ENCODE measurements around the gene TMEM212. TPM values are rescaled to one million over a fixed set of nuclear protein-coding genes. Genes with fewer than 3 reads are reported as not detected.

TMEM212 gene
- total and polyA plus RNA-seq, 2 of the 13 experiments (the other 11 are each of a cell fraction or from before 2014, with no cell fraction given), result not detected

DNA sequence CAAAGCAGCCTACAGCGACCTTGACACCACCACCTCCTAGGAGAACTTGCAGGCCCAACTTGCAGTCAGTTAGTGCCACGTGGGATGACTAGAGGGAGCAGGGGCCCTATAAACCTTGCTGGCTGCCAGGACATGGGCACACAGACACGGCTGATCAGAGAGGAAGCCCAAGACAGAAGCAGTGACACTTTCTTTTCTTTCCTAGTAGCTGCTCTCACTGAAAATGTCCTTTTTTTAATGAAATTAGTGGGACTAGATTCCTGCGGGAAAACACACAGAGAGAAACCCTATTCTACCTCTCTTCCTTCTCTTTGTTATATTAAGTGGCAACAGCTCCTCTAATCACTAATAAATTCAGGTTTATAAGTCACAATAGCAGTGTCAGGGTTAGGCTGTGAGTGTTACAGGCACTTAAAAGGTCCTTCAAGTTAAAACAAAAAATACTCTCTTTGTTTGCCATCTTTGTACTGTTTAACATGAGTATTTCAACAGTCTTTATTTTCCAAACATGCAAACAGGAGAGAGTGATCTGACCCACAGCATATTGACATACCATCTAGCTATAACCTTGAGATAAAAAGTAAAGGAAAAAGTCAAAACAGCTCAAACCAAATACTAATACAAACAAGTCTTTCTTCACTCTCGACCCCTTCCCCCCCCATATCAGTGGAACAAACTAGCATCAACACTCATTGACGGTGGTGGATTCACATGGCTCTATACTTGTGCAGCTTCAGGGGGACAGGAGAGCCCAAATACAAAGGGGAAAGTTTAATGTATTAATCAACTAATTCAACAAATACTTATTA, 2.1 kb upstream of the TMEM212 start (continued):
- no peak for TF ChIP-seq ZNF280D (CRISPR knock-in tag; IDR thresholded peaks at IDR 0.05)
- TF ChIP-seq, protein P1, sequence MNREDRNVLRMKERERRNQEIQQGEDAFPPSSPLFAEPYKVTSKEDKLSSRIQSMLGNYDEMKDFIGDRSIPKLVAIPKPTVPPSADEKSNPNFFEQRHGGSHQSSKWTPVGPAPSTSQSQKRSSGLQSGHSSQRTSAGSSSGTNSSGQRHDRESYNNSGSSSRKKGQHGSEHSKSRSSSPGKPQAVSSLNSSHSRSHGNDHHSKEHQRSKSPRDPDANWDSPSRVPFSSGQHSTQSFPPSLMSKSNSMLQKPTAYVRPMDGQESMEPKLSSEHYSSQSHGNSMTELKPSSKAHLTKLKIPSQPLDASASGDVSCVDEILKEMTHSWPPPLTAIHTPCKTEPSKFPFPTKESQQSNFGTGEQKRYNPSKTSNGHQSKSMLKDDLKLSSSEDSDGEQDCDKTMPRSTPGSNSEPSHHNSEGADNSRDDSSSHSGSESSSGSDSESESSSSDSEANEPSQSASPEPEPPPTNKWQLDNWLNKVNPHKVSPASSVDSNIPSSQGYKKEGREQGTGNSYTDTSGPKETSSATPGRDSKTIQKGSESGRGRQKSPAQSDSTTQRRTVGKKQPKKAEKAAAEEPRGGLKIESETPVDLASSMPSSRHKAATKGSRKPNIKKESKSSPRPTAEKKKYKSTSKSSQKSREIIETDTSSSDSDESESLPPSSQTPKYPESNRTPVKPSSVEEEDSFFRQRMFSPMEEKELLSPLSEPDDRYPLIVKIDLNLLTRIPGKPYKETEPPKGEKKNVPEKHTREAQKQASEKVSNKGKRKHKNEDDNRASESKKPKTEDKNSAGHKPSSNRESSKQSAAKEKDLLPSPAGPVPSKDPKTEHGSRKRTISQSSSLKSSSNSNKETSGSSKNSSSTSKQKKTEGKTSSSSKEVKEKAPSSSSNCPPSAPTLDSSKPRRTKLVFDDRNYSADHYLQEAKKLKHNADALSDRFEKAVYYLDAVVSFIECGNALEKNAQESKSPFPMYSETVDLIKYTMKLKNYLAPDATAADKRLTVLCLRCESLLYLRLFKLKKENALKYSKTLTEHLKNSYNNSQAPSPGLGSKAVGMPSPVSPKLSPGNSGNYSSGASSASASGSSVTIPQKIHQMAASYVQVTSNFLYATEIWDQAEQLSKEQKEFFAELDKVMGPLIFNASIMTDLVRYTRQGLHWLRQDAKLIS (CRISPR knock-in tag; IDR thresholded peaks at IDR 0.05), result 0 out of 2 replicates have a peak, but pooled peaks have one; percentile 45
- no peak for TF ChIP-seq MAFF (IDR thresholded peaks at IDR 0.05; ENCODE audit: low read depth, low read length)
- TF ChIP-seq SP1 (IDR thresholded peaks at IDR 0.05), result no peak
- TF ChIP-seq SP1 (CRISPR knock-in tag; IDR thresholded peaks at IDR 0.05), result 0 out of 2 replicates have a peak, but pooled peaks have one; percentile 3
- no peak for TF ChIP-seq TCF12 (IDR thresholded peaks at IDR 0.05)
- peak; percentile 96 for TF ChIP-seq TCF12 (CRISPR knock-in tag; IDR thresholded peaks at IDR 0.05)
- TF ChIP-seq SPEN (CRISPR knock-in tag; IDR thresholded peaks at IDR 0.05; ENCODE audit: low read depth), result no peak
- TF ChIP-seq TEAD3 (CRISPR knock-in tag; optimal IDR thresholded peaks at IDR 0.05; ENCODE audit: borderline replicate concordance), result peak; percentile 89
- 0 out of 2 replicates have a peak, but pooled peaks have one; percentile 36 for TF ChIP-seq ZNF570 (CRISPR knock-in tag; IDR thresholded peaks at IDR 0.05; ENCODE audit: borderline replicate concordance)
- TF ChIP-seq ZNF251 (CRISPR knock-in tag; IDR thresholded peaks at IDR 0.05), result no peak
- TF ChIP-seq ZMYM3 (CRISPR knock-in tag; IDR thresholded peaks at IDR 0.05), result peak; percentile 3; the same call in 1 of the 2 replicates
- TF ChIP-seq, protein P2, sequence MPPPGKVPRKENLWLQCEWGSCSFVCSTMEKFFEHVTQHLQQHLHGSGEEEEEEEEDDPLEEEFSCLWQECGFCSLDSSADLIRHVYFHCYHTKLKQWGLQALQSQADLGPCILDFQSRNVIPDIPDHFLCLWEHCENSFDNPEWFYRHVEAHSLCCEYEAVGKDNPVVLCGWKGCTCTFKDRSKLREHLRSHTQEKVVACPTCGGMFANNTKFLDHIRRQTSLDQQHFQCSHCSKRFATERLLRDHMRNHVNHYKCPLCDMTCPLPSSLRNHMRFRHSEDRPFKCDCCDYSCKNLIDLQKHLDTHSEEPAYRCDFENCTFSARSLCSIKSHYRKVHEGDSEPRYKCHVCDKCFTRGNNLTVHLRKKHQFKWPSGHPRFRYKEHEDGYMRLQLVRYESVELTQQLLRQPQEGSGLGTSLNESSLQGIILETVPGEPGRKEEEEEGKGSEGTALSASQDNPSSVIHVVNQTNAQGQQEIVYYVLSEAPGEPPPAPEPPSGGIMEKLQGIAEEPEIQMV (CRISPR knock-in tag; IDR thresholded peaks at IDR 0.05; ENCODE audit: low read depth), result 0 out of 2 replicates have a peak, but pooled peaks have one; percentile 17
- TF ChIP-seq, protein P3, sequence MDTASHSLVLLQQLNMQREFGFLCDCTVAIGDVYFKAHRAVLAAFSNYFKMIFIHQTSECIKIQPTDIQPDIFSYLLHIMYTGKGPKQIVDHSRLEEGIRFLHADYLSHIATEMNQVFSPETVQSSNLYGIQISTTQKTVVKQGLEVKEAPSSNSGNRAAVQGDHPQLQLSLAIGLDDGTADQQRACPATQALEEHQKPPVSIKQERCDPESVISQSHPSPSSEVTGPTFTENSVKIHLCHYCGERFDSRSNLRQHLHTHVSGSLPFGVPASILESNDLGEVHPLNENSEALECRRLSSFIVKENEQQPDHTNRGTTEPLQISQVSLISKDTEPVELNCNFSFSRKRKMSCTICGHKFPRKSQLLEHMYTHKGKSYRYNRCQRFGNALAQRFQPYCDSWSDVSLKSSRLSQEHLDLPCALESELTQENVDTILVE (CRISPR knock-in tag; IDR thresholded peaks at IDR 0.05), result peak; percentile 78; the same call in 1 of the 2 replicates
- TF ChIP-seq PATZ1 (CRISPR knock-in tag; IDR thresholded peaks at IDR 0.05), result peak; percentile 88
- TF ChIP-seq AHR (CRISPR knock-in tag; IDR thresholded peaks at IDR 0.05), result no peak; the same call in 1 of the 2 replicates
- TF ChIP-seq ZNF768 (CRISPR knock-in tag; IDR thresholded peaks at IDR 0.05), result no peak
- peak; percentile 90 for TF ChIP-seq TBX2 (CRISPR knock-in tag; IDR thresholded peaks at IDR 0.05; ENCODE audit: borderline replicate concordance)

All from HepG2 (cell line).